Effector memory CD4-positive, alpha-beta T cell (primary cell): ENCODE results near the gene TRIP13.

ENCODE experiments used
- DNase-seq, 3 donors: peaks; one replicate each; pipeline ENCODE4 v3.0.0-alpha.2; 2020
- H3K27ac ChIP-seq: 2 replicates; pipeline ENCODE4 v1.7.0; 2013; ENCODE audit warnings: mild to moderate bottlenecking, low read length, moderate library complexity; ENCODE audit not compliant: insufficient read depth, poor library complexity, severe bottlenecking
- H3K27me3 ChIP-seq: replicated peaks from 2 replicates; pipeline ENCODE4 v1.7.0; 2013; ENCODE audit warnings: mild to moderate bottlenecking, low read length; ENCODE audit not compliant: insufficient read depth, control insufficient read depth, poor library complexity, severe bottlenecking
- H3K36me3 ChIP-seq: 2 replicates; pipeline ENCODE4 v1.7.0; 2013; ENCODE audit warnings: mild to moderate bottlenecking, low read length, moderate library complexity; ENCODE audit not compliant: control insufficient read depth, insufficient read depth
- H3K4me1 ChIP-seq: 2 replicates; pipeline ENCODE4 v1.7.0; 2013; ENCODE audit warnings: low read length, mild to moderate bottlenecking; ENCODE audit not compliant: control insufficient read depth, insufficient read depth, poor library complexity, severe bottlenecking
- H3K4me3 ChIP-seq: 2 replicates; pipeline ENCODE4 v1.7.0; 2013; ENCODE audit warnings: low read length, low read depth, mild to moderate bottlenecking; ENCODE audit not compliant: insufficient read depth, poor library complexity, severe bottlenecking
- H3K9me3 ChIP-seq: 2 replicates; pipeline ENCODE4 v1.7.0; 2013; ENCODE audit warnings: mild to moderate bottlenecking, low read length, moderate library complexity; ENCODE audit not compliant: control insufficient read depth

TRIP13 gene

DNA sequence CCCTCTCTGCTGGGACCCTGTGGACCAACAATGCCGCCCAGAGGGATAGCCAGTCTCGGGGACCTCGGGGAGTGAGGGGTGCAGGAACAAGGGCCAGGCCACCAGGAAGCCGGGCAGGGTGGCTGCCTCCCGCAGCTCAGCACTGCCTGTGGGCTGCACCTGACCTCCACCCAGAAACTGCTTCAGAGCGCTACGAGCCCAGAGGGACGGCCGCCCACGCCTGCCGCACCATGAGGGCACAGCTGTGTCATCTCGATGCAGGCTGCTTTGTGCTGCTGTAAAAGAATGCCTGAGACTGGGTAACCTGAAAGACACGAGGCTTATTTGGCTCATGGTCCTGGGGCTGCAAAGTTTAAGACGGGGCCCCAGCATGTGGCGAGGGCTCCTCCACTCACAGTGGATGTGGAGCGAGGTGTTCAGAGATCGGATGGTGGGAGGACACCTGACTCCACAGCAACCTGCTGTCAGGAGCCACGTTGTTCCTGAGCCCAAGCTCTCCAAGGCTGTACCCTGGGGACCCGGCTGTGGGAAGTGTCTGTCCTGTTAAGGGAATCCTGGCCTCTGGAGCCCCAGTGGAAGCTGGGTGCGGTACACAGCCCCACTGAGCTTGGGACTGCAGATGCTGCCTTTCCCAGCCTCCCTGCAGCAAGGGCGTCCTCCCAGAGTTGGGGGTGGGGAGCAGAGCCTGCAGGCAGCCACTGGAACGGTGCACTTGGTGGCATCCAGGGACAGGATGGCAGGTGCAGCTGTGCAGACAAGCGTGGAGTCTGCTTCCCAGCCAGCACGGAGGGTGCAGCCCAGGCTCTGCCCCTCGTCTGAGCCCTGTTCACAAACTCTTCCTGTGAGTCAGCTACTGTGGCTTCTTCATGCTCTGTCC lies 30.1 kb upstream of the TRIP13 start:
- no peak overlapping the region for H3K27ac ChIP-seq
- H3K4me1 ChIP-seq = no peaks in the 10 kb centered on the region
- H3K36me3 ChIP-seq = peaks cover 48% of the 10 kb centered on the region
- no peak for DNase-seq
- no peaks in the 10 kb centered on the region for H3K27me3 ChIP-seq
- no peak overlapping the region for H3K4me3 ChIP-seq
- no peaks in the 10 kb centered on the region for H3K9me3 ChIP-seq

DNA sequence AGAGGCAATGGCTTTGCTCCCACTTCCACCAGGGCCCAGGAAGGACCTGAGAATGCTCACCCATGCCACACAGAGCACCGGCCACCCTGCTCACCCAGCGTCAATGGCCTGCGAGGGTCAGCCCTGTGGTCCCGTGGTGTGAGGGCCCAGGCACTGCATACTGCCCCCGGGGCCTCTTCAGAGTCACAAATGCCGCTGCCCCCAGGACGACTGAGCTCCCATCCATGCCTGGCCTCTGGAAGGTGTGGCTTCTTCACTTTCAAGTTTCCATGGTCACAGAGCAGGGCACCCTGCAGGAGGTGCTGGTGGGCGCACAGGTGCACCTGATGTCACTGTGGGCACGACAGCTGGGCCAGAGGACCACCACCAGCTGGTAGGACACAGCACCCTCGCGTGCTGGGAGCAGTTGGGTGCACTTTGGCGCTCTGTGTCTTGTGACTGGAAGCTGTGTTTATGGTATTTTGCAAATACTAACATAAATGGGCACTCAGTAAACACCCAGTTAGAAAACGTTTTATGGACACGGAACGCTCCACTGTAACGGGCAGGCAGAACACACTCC lies 29.4 kb upstream of the TRIP13 start:
- Histone ChIP-seq H3K4me1 (no peaks in the 10 kb centered on the region), H3K4me3 (no peak overlapping the region), H3K27ac (no peak overlapping the region), H3K36me3 (peaks cover 55% of the 10 kb centered on the region), H3K27me3 (no peaks in the 10 kb centered on the region), H3K9me3 (no peaks in the 10 kb centered on the region)
- no peak for DNase-seq

DNA sequence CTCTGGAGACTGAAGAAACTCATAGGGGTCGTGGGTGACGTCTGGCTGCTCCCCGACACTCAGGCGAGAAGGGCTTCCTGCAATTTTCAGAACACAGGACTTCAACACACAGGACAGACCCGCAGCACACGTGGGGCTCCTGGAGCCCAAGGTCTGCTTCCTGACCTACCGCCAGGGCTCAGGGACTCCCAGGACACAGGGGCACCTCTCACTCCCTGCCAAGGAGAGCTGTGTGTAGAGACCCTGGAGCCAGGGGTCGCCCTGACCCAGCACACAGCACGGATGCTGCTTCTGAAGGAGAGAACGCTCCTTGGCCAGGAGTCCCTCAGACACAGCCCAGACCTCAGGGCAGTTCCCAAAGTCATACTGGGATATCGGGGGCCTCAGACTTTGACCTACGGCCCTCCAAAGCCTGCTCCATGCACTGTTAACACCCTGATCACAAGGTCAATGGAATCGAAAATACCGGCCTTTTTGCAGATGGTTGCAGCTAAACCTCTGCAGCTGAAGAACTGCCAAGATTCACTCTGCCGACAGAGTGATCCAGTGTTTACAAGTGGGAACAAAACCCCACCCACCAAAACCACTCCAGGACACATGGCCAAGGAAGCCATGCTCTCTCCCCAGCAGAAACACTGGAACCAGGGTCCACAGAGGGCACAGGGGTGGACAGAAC lies 28.1 kb upstream of the TRIP13 start:
- Histone ChIP-seq H3K36me3 (peaks cover 68% of the 10 kb centered on the region), H3K4me3 (no peak overlapping the region), H3K27ac (no peak overlapping the region), H3K27me3 (no peaks in the 10 kb centered on the region), H3K4me1 (no peaks in the 10 kb centered on the region), H3K9me3 (no peaks in the 10 kb centered on the region)
- no peak for DNase-seq

DNA sequence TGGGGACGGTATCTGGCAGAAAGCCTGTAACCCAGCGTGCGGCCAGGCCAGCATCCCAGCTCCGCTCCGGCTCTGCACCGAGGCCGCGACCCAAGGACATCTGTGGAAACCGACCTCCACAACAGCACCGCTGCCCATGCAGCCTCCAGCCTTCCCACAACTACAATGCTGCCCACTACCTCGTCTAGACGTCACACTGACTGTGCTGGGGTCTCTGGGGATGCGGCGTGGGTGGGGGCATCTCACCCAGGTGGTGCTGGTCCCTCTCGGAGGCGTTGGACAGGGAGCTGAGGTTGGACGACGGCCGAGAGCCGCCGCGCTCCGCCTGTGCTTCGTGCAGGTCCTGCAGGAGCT lies 27.5 kb upstream of the TRIP13 start:
- no peaks in the 10 kb centered on the region for H3K4me1 ChIP-seq
- peaks cover 73% of the 10 kb centered on the region for H3K36me3 ChIP-seq
- H3K27ac ChIP-seq = no peak overlapping the region
- no peaks in the 10 kb centered on the region for H3K27me3 ChIP-seq
- no peaks in the 10 kb centered on the region for H3K9me3 ChIP-seq
- H3K4me3 ChIP-seq = no peak overlapping the region
- DNase-seq = no peak

DNA sequence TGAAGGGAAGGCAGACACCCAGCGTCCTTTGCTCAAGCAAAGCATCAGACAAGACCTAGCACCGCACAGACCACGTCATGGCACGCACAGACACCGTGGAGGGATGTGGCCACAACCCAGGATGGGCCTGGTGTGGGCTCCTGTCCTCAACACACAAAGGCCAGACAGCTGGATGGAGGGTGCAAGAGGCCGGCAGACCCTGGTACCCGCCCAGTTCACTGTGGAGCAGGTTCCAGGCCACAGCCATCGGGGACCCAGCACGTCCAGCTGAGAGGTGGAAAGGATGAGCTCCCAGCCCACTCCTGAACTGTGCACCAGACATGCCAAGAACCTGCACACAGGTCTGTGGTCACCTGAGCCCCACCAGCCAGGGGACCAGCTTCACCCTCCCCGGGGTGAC lies 26.9 kb upstream of the TRIP13 start:
- no peaks in the 10 kb centered on the region for H3K27me3 ChIP-seq
- H3K27ac ChIP-seq = no peak overlapping the region
- peaks cover 79% of the 10 kb centered on the region for H3K36me3 ChIP-seq
- DNase-seq = no peak
- H3K9me3 ChIP-seq = no peaks in the 10 kb centered on the region
- H3K4me3 ChIP-seq = no peak overlapping the region
- no peaks in the 10 kb centered on the region for H3K4me1 ChIP-seq

DNA sequence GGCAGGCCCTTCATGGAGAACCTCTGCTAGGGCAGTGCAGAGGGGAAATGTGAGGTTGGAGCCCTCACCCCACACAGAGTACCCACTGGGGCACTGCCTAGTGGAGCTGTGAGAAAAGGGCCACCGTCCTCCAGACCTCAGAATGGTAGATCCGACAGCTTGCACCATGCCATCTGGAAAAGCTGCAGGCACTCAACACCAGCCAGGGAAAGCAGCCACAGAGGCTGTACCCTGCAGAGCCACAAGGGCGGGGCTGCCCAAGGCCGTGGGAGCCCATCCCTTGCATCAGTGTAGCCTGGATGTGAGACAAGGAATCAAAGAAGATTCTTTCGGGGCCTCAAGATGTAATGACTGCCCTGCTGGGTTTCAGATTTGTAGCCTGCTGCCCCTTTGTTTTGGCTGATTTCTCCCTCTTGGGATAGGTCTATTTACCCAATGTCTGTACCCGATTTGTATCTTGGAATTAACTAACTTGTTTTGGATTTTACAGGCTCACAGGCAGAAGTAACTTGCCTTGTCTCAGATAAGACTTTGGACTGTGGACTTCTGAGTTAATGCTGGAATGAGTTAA lies 25.3 kb upstream of the TRIP13 start:
- peaks cover 96% of the 10 kb centered on the region for H3K36me3 ChIP-seq
- no peak for DNase-seq
- no peak overlapping the region for H3K4me3 ChIP-seq
- H3K27me3 ChIP-seq = no peaks in the 10 kb centered on the region
- H3K9me3 ChIP-seq = no peaks in the 10 kb centered on the region
- no peaks in the 10 kb centered on the region for H3K4me1 ChIP-seq
- no peak overlapping the region for H3K27ac ChIP-seq

DNA sequence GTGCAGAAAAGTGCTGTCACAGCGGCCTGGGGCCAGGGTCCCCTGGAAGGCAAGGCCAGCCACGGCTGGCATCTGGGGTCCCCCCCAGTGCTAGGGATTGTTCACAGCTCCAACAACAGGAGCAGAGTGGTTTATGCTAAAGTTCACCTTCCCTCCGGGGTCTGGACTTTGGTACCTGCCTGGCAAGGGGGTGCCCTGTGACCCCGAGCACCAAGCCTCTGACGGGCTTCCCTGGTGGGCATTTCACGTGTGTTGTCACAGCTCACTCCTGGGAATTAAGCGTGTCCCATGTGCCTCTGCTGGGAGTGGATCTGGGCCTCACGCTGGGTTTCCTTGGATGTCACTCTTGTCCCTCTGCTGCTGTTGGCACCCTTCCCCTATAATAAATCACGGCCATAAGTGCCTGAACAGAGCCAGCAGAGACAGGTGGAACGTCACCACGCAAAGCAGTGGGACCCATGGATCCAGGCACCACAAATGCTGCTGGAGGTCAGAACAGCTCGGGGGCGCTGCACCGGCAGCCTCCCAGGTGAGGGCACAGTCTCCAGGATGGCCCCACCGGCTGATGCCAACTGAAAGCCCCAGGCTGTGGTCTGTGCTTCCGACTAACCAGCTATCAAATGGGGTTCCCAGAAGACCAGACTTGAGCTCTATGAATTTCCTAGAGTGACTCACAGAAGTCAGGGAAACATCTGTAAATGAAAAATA lies 24.1 kb upstream of the TRIP13 start:
- Histone ChIP-seq H3K9me3 (no peaks in the 10 kb centered on the region), H3K27ac (no peak overlapping the region), H3K4me1 (no peaks in the 10 kb centered on the region), H3K27me3 (no peaks in the 10 kb centered on the region), H3K36me3 (peaks cover 96% of the 10 kb centered on the region), H3K4me3 (no peak overlapping the region)
- DNase-seq = no peak

DNA sequence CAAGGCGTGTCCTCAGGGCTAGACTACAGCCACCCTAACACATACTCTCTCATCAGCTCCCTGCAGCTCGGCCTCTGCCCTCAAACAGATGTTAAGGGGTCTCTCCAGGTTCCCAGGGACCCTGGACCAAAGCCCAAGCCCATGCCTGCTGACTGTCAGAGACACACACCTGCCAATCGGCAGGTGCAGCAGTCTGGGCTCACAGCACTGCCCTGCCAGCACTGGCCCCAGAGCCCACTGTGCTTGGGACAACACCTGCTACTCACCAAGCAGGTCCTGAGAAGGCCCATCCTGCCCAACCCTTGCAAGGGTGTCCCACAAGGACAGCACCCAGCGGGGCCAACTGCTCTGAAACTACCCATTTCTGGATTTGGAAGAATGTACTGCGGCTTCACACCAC lies 21.7 kb upstream of the TRIP13 start:
- H3K4me3 ChIP-seq = no peak overlapping the region
- H3K36me3 ChIP-seq = peaks cover 95% of the 10 kb centered on the region
- H3K27me3 ChIP-seq = no peaks in the 10 kb centered on the region
- H3K9me3 ChIP-seq = no peaks in the 10 kb centered on the region
- H3K4me1 ChIP-seq = no peaks in the 10 kb centered on the region
- H3K27ac ChIP-seq = no peak overlapping the region
- no peak for DNase-seq

DNA sequence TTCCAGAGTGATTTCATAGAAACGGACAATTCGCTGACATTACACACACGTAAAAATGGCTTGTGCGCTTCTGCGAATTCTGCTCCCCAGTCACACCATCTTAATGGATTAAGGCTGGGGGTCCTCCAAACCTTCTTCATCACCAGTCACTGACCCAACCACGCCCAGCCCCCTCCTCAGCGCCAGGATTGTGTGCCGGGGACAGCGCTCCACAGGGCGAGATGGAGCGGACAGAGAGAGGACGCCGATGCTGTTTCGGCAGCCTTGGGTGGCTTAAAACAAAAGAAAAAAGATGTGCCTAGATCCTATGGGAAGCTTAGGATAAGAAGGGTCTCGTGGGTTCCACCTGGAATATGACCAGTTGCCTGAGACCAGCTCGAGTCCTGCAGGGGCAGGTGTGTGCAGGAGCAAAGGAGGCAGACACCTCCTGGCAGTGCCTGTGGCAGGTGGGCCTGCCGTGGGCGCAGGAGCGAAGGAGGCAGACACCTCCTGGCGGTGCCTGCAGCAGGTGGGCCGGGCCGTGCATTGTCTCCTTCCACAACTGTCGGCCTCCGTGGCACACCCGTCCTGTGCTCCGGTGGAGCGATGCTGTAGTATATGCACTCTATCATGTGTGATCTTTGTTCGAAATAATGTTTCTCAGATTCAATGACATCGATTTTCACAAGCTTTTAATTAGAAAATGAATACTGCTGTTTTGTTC lies 20.9 kb upstream of the TRIP13 start:
- H3K9me3 ChIP-seq = no peaks in the 10 kb centered on the region
- no peak for DNase-seq
- H3K4me1 ChIP-seq = no peaks in the 10 kb centered on the region
- H3K36me3 ChIP-seq = peaks cover 96% of the 10 kb centered on the region
- no peak overlapping the region for H3K27ac ChIP-seq
- no peak overlapping the region for H3K4me3 ChIP-seq
- H3K27me3 ChIP-seq = no peaks in the 10 kb centered on the region
